CD4-positive, alpha-beta T cell treated with Interleukin-17A for 4 hours (primary cell): ENCODE data around the gene USP14.

ENCODE experiments used
- DNase-seq: peaks from one replicate; pipeline ENCODE4 v3.0.0-alpha.2; 2020; ENCODE audit warnings: mixed read lengths

USP14 gene

DNA sequence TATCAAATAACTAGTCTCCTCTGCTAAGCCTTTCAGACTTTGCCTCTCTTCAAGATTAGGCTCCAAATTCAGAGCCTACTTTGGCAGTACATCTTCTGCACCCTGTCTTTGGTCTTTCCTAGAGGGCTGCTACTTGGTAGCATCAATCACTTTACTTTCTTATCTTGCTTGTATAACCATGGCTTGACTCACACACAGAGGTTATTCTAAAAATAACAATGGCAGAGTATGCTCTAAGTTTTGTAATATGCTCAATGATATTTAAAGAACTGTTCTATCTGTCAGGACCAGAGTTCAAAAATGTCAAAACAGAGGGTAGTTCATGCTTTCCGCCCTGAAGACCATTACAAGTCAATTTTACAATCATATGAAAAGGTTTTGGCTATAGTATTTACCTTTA, 81.8 kb downstream of the USP14 start:
- DNase-seq, result no peak

DNA sequence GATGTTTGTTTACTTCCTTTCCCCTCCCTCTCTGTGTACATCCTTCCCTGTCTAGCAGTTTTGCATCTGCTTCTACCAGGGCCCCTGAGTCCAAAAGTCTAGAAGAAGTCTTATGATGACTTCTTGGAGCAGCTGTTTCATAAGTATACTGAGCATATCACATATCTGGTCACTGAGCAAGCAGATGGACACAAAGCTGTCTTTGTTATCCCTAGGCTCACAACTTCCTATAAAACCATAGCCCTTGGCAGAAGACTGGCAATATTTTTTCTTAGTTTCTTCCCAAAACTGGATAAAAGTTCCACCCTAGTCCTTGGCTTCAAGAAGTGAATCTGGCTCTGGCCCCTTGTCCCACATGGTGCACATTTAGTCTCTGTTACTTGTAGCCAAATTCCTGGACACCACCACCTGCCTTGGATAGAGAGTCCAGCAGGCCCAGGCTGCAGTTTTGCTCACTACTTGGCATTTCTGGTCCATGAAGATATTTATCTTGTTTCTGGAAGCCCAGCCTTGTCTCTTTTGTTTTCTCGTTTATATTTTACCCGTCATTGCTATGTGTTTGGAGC, 87.0 kb downstream of the USP14 start:
- DNase-seq, result no peak

- DNase-seq, result no peak
Measured at GRCh38 chr18:248053-248452, 89.7 kb downstream of the USP14 start.

- no peak for DNase-seq
Measured at GRCh38 chr18:250685-251084, 92.3 kb downstream of the USP14 start.

- DNase-seq, result no peak
Measured at GRCh38 chr18:251572-251971, 93.2 kb downstream of the USP14 start.

DNA sequence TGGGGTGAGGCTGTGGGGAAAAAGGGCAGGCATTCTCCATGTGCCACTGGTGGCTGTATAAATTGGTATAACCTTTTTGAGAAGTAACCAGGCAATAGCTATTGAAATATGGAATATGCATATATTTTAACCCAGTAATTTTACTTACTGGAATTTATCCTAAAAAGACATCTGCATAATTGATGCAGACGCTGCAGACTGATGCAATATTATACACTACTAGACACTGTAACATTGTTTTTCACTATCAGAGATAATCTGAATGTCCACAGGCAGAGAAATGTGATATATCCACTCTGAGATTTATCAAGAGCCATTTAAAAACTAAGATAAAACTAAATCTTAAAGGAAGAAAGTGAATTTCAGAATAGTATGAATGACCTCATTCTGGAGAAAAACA, 94.8 kb downstream of the USP14 start:
- DNase-seq, result no peak

- DNase-seq, result no peak
Measured at GRCh38 chr18:255171-255570, 96.8 kb downstream of the USP14 start.

DNA sequence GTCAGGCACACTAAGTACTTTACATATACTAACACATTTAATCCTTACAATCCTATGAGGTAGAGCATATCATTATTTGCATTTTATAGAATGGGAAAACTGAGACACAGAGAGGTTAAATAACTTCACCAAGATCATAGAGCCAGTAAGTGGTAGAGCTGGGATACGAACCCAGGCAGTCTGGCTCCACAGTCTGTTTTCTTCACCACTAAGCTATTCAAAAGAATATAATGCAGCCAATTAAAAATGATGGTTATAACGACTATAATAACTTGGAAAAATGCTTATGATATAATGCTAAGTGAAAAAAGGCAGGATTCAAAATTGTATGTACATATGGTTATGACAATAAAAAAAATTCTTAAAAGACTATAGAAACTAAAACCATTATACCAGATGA, 102.2 kb downstream of the USP14 start:
- no peak for DNase-seq

DNA sequence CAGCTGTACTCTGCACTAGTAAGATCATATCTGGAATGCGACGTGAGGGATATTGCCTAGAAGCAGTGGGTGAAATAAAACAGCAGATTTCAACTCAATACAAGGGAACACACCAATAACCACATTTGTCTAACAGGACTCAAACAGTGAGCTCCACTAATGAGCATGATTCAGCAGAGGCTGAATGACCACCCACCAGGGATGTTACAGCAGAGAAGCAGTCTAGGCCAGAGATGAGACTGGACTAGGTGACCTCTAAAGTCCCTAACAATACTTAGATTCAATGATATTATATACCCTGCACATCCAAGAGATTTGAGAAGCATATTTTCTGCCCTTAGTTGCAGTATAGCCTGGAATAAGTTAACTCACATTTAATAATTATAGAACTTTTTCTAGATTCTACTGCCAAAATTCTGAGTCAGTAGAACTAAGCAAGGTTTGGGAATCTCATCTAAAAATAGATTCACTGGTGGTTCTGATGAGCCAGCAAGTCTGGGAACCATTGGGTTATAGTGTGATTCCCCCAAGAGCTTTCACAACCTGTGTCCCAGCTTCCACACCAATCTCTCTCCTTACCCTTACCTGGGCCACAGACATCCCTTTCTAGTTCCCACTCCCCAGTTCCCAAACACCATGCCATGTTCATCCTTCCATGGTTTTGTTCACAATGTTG, 103.2 kb downstream of the USP14 start:
- no peak for DNase-seq
